Tongue (tissue), 2 donors: Measurements from ENCODE around the gene RHEBL1. TPM values are rescaled to one million over a fixed set of nuclear protein-coding genes. Genes with fewer than 3 reads are reported as not detected.

Experiments
- DNase-seq: peaks from one replicate; pipeline ENCODE4 v3.0.0-alpha.2; 2015
- total RNA-seq: library from RNA; depleted of rRNA; stranded (reverse); fragments of >200 nt; gene quantifications from one replicate; pipeline ENCODE4 v1.2.3, GENCODE V29; 2014

RHEBL1 gene
- total RNA-seq, 1 donor from 2014 or later, result 0.31 TPM

GRCh38 chr12:49054524-49054923 is 15.3 kb downstream of the RHEBL1 start:
- no peak for DNase-seq

GRCh38 chr12:49054096-49054495 is 15.7 kb downstream of the RHEBL1 start:
- no peak for DNase-seq

- DNase-seq, result no peak
Observed at GRCh38 chr12:49052451-49053208, 17.1 kb downstream of the RHEBL1 start.

DNA sequence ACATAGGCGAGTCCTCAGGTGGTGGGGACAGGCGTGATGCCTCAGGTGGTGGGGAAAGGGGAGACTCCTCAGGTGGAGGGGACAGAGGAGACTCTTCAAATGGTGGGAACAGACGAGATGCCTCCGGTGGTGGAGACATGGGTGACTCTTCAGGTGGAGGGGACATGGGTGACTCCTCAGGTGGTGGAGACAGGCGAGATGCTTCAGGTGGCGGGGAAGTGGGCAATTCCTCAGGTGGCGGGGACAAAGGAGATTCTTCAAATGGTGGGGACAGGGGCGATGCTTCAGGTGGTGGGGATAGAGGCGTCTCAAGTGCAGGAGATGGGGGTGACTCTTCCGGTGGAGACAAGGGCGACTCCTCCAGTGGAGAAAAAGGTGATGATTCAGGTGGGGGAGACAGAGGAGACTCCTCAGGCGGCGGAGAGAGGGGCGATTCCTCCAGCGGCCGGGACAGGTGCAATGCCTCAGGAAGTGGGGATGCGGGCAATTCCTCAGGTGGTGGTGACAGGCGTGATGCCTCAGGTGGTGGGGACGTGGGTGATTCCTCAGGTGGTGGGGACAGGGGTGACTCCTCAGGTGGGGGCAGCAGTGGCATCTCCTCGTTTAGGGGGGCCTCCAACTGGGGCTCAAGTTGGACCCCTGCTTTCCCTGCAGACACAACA is 17.9 kb downstream of the RHEBL1 start:
- no peak for DNase-seq

DNA sequence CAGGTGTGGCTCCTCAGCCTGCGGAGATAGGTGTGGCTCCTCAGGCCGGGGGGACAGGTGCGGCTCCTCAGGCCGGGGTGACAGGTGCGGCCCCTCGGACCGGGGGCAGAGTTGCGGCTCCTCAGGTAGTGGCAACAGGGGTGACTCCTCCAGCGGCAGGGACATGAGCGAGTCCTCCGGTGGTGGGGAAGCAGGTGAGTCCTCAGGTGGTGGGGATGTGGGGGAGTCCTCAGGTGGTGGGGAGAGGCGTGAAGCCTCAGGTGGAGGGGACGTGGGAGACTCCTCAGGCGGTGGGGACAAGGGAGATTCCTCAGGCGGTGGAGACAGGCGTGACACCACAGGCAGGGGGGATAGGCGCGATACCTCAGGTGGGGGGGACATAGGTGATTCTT is 18.4 kb downstream of the RHEBL1 start:
- no peak for DNase-seq

GRCh38 chr12:49050507-49051372 is 19.0 kb downstream of the RHEBL1 start:
- DNase-seq, result no peak

GRCh38 chr12:49049566-49050224 is 20.1 kb downstream of the RHEBL1 start:
- no peak for DNase-seq

DNA sequence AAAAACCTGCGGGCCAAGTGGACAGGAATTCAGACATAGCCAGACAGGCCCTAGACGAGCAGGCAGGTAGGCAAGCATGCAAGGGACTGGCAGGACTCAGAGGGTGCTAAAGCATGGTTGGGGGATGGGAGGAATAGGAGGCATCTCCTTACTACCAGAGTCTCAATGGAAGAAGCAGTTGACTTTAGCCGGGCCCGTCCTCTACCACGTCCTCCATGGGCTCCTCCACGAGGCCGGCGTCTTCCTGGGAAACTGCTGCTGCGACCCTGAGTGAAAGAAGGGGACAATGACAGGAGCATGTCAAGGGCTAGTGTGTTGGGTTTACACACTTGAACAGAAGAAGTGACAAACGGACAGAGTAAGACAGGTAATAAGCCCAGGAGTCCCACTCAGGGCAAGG is 20.8 kb downstream of the RHEBL1 start:
- DNase-seq, result no peak

- DNase-seq, result no peak
Observed at GRCh38 chr12:49046129-49046895, 23.5 kb downstream of the RHEBL1 start.

DNA sequence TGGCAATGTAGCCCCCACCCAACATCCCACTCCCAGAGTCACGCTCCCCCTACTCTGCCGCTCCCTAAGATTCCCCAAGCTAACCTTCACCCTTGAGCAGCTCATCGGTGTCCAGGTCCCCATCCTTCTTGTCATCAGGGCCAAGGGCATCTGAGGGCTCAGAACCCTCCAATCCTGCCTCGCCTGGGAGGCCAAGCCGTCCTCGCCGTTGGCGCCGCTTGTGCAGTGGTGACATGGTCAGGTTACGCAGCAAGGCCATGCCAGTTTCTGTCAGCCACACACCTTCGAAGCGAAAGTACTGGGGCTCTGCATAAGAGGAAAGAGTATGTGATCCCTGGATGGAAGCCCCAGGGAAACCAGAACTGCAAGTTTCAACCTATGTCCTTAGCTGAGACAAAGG is 25.1 kb downstream of the RHEBL1 start:
- DNase-seq, result no peak

- DNase-seq, result peak; percentile 52
Observed at GRCh38 chr12:49043856-49044258, 25.9 kb downstream of the RHEBL1 start.

DNA sequence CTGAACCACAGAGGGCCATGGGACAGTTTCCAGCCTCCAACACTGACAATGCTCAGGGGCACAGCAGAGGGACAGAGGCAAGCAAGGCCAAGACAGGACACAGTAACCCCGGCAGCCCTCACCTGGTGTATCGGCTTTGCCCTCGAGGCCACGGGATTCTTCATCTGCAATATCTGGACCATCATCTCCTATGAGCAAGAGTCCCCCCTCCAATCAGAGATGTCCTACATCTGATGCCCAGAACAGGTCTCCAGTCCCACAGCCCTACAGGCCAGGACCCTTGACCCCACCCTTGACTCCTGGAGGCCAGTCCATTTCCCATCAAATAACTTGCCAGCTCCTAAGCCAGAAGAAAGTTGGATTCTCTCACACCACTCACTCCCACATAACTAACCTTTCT is 26.5 kb downstream of the RHEBL1 start:
- DNase-seq, result no peak

GRCh38 chr12:49041881-49042484 is 27.8 kb downstream of the RHEBL1 start:
- no peak for DNase-seq

GRCh38 chr12:49041036-49041880 is 28.5 kb downstream of the RHEBL1 start:
- no peak for DNase-seq

DNA sequence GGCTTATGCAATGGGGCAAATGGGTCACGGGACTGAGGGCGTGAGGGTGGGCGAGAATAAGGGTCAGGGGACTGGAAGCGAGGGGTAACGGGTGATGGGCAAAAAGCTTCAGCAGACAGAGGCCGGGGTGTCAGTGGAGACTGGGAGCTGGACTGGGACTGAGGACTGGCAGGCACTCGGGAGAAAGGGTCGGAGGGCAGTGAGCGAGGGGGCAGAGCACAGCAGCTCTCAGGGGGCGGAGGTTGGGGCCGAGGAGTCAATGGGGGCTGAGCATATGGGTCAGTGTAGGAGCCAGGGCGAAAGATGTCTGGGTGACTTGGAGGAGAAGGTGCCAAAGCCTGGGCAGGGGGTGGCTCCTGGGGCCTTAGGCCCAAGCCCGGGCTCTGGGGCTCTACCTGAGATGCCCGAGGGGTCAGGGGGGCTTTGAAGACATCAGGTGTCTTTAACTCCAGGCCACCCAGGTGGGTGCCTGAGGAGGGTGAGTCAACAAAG is 29.4 kb downstream of the RHEBL1 start:
- no peak for DNase-seq

- DNase-seq, result no peak
Observed at GRCh38 chr12:49039421-49040363, 30.1 kb downstream of the RHEBL1 start.

DNA sequence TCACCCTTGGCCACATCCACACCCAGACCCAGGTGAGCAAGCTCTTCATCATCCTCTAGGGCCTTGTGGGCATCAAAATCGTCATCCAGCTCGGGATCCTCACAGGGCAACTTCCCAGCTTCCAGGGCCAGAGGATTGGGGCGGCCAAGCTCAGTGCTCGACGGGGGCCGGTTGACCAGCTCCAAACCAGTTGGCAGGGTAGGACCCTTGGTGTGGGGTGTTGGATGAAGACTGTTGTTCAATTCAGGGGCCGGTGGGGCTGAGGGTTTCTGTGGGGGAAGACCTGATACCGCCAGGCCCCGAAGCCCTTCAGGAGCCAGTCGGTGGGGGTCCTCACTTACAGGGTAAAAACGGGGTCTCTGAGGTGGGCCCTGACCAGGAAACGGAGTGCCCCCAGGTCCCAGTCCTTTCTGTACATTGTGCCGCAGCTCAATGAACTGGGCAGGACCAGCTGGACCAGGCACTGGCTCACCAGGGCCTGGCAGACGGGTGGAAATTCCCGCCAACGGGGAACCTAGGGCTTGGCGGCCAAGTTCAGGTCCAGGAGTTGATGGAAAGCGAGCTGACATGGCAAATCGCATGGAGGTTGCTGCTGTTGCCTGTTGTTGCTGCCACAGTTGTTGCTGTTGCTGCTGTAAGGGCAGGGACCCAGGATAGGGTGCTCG is 31.4 kb downstream of the RHEBL1 start:
- no peak for DNase-seq

DNA sequence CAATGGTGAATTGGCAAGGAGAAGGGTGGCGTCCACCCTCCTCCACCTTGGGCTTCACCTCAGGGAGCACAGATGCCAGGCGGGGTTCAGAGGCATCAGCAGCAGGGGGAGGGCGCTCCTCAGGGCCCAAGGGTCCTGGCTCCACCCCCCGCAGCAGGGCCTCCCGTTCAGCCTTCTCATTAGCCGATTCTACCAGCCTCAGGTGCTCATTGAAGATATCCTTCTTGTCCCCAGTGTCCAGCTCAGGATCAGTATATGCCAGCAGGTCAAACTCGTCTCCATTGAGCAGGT is 31.9 kb downstream of the RHEBL1 start:
- no peak for DNase-seq
